ENCODE data around the gene CCDC175.

DNA sequence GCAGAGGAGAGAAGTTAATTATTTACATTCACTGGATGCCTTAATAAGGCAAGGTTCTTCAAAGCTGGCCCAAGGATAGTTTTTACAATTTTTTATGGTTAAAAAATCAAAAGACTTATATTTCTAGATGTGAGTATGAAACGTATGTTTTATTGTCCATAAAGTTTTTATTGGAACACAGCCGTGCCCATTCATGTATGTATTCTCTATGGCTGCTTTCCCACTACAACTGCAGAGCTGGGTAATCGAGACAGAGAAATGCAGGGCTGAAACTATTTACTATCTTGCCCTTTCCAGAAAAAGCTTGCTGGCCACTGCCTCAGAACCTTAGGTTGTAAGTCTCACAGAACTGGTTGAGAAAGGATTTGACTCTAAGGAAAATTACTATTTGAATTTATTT is 75.9 kb downstream of the CCDC175 start:
- TF ChIP-seq, protein P1, sequence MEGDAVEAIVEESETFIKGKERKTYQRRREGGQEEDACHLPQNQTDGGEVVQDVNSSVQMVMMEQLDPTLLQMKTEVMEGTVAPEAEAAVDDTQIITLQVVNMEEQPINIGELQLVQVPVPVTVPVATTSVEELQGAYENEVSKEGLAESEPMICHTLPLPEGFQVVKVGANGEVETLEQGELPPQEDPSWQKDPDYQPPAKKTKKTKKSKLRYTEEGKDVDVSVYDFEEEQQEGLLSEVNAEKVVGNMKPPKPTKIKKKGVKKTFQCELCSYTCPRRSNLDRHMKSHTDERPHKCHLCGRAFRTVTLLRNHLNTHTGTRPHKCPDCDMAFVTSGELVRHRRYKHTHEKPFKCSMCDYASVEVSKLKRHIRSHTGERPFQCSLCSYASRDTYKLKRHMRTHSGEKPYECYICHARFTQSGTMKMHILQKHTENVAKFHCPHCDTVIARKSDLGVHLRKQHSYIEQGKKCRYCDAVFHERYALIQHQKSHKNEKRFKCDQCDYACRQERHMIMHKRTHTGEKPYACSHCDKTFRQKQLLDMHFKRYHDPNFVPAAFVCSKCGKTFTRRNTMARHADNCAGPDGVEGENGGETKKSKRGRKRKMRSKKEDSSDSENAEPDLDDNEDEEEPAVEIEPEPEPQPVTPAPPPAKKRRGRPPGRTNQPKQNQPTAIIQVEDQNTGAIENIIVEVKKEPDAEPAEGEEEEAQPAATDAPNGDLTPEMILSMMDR (conservative IDR thresholded peaks at IDR 0.05; ENCODE audit: low read length), result no peak
- no peak for TF ChIP-seq EZH2phosphoT487 (IDR thresholded peaks at IDR 0.05; ENCODE audit: borderline replicate concordance, low read depth, low read length)
